Kidney (tissue), 14 donors: ENCODE measurements around the gene GRAMD4. TPM values are rescaled to one million over a fixed set of nuclear protein-coding genes. Genes with fewer than 3 reads are reported as not detected.

ENCODE experiments used
- DNase-seq, 5 donors: peaks; one replicate each; pipeline ENCODE4 v3.0.0-alpha.2; 2013 to 2020
- FAIRE-seq: peaks from 2 replicates; lab custom pipeline; 2012; peaks lifted over from hg19 to GRCh38; lab: Jason Lieb, UNC
- H3K27ac ChIP-seq, 2 donors: one replicate each; pipeline ENCODE4 v1.7.0; 2013; ENCODE audit warnings: low read depth in 2 of 2, low read length in 2 of 2, inconsistent platforms in 1 of 2
- H3K27me3 ChIP-seq: one replicate; pipeline ENCODE4 v1.7.1; 2013; ENCODE audit warnings: low read length, inconsistent platforms; ENCODE audit not compliant: control insufficient read depth, insufficient read depth
- H3K36me3 ChIP-seq, 3 donors: one replicate each; pipeline versions ENCODE4 v1.7.0 to v1.7.1; 2013; ENCODE audit warnings: low read length in 3 of 3, control low read depth in 1 of 3, inconsistent platforms in 1 of 3; ENCODE audit not compliant: insufficient read depth in 3 of 3, control insufficient read depth in 2 of 3
- H3K4me1 ChIP-seq, 3 donors: one replicate each; pipeline versions ENCODE4 v1.7.0 to v1.7.1; 2013; ENCODE audit warnings: low read length in 3 of 3, inconsistent platforms in 1 of 3, low read depth in 1 of 3; ENCODE audit not compliant: control insufficient read depth in 2 of 3, insufficient read depth in 2 of 3
- H3K4me3 ChIP-seq, 3 donors: one replicate each; pipeline versions ENCODE4 v1.7.0 to v1.8.1; 2013; ENCODE audit warnings: low read length in 3 of 3, control low read depth in 1 of 3, inconsistent platforms in 1 of 3
- H3K9ac ChIP-seq, 3 donors: one replicate each; pipeline versions ENCODE4 v1.7.0 to v1.7.1; 2013; ENCODE audit warnings: low read length in 3 of 3, control low read depth in 1 of 3, inconsistent platforms in 1 of 3
- H3K9me3 ChIP-seq, 3 donors: one replicate each; pipeline versions ENCODE4 v1.7.0 to v1.7.1; 2013; ENCODE audit warnings: low read length in 3 of 3, control low read depth in 1 of 3, inconsistent platforms in 1 of 3; ENCODE audit not compliant: control insufficient read depth in 2 of 3, insufficient read depth in 1 of 3
- CTCF ChIP-seq: IDR thresholded peaks from 3 replicates; pipeline ENCODE4 v1.5.1; 2012; ENCODE audit warnings: mild to moderate bottlenecking, moderate library complexity, borderline replicate concordance; ENCODE audit not compliant: insufficient read depth; ENCODE audit errors: extremely low read depth
- intact Hi-C: fragments of 100-400 bp; cut with DNase I; formaldehyde crosslinking; loops from one replicate; pipeline ENCODE4 v1.11.1; 2022
- polyA plus RNA-seq: library from polyadenylated mRNA; stranded (reverse); fragments of 350-450 nt; fragmentation: Illumina TruSeq; extraction: RNeasy Lipid Tissue Mini Kit (QIAGEN cat#74804); gene quantifications from one replicate; pipeline ENCODE4 v1.2.3, GENCODE V29; 2014; ENCODE audit warnings: low read depth, low replicate concordance; ENCODE audit not compliant: insufficient read depth
- total RNA-seq: library from RNA; stranded (reverse); fragmentation: NEBNext Ultra II Directional; extraction: Animal tissue kit (Norgen Biotek cat#: 25700); gene quantifications from one replicate; pipeline ENCODE4 v1.2.1, GENCODE V29; 2021
- donor health status: control.
- donor health status: control.
- donor health status: control.
- donor health status: control.
- donor health status: control.
- donor health status: DM: yes; HTN: yes; CAD: no.
- donor health status: Normal renal cell carcinoma (clear cell type).

GRAMD4 gene
- total and polyA plus RNA-seq, 2 donors from 2014 or later, result 12.1 to 58.2 TPM

- Histone ChIP-seq H3K4me1 (peaks cover 0 to 13% (median 2%) of the 10 kb centered on the region in 3 donors), H3K9me3 (no peaks in the 10 kb centered on the region), H3K36me3 (no peaks in the 10 kb centered on the region), H3K9ac (no peak overlapping the region), H3K27me3 (no peaks in the 10 kb centered on the region), H3K27ac (no peak overlapping the region), H3K4me3 (no peak overlapping the region)
- intact Hi-C loops, result no loop called here
- no peak for FAIRE-seq
- DNase-seq, result peak in 2 of 5 donors; percentile 33 to 48
- TF ChIP-seq CTCF, result no peak
These were observed 16.2 kb downstream of the GRAMD4 start for GRCh38 chr22:46636221-46637002.

GRCh38 chr22:46637711-46638600 lies 17.8 kb downstream of the GRAMD4 start:
- TF ChIP-seq CTCF, result no peak
- Histone ChIP-seq H3K27me3 (no peaks in the 10 kb centered on the region), H3K4me1 (peaks cover 0 to 14% (median 2%) of the 10 kb centered on the region in 3 donors), H3K27ac (no peak overlapping the region), H3K9ac (no peak overlapping the region), H3K36me3 (no peaks in the 10 kb centered on the region), H3K9me3 (no peaks in the 10 kb centered on the region), H3K4me3 (no peak overlapping the region)
- intact Hi-C loops, result no loop called here
- FAIRE-seq, result no peak
- no peak for DNase-seq

- FAIRE-seq (no peak), DNase-seq (peak in 1 of 5 donors; percentile 40)
- H3K9me3 ChIP-seq, result no peaks in the 10 kb centered on the region
- H3K4me3 ChIP-seq, result no peak overlapping the region
- H3K4me1 ChIP-seq, result peaks cover 0 to 14% (median 2%) of the 10 kb centered on the region in 3 donors
- H3K27ac ChIP-seq, result no peak overlapping the region
- no peaks in the 10 kb centered on the region for H3K27me3 ChIP-seq
- no peaks in the 10 kb centered on the region for H3K36me3 ChIP-seq
- no peak for TF ChIP-seq CTCF
- no peak overlapping the region for H3K9ac ChIP-seq
- intact Hi-C loops, result no loop called here
These were observed 18.6 kb downstream of the GRAMD4 start for GRCh38 chr22:46638601-46639431.
